ENCODE data around the gene LRRC45.

- no peak for TF ChIP-seq SP1 (IDR thresholded peaks at IDR 0.05; ENCODE audit: low read depth)
- TF ChIP-seq ZNF274 (IDR thresholded peaks at IDR 0.05; ENCODE audit: low read depth, low read length) = no peak
- TF ChIP-seq SIN3A (IDR thresholded peaks at IDR 0.05; ENCODE audit: low read depth) = no peak
- TF ChIP-seq, protein P1, sequence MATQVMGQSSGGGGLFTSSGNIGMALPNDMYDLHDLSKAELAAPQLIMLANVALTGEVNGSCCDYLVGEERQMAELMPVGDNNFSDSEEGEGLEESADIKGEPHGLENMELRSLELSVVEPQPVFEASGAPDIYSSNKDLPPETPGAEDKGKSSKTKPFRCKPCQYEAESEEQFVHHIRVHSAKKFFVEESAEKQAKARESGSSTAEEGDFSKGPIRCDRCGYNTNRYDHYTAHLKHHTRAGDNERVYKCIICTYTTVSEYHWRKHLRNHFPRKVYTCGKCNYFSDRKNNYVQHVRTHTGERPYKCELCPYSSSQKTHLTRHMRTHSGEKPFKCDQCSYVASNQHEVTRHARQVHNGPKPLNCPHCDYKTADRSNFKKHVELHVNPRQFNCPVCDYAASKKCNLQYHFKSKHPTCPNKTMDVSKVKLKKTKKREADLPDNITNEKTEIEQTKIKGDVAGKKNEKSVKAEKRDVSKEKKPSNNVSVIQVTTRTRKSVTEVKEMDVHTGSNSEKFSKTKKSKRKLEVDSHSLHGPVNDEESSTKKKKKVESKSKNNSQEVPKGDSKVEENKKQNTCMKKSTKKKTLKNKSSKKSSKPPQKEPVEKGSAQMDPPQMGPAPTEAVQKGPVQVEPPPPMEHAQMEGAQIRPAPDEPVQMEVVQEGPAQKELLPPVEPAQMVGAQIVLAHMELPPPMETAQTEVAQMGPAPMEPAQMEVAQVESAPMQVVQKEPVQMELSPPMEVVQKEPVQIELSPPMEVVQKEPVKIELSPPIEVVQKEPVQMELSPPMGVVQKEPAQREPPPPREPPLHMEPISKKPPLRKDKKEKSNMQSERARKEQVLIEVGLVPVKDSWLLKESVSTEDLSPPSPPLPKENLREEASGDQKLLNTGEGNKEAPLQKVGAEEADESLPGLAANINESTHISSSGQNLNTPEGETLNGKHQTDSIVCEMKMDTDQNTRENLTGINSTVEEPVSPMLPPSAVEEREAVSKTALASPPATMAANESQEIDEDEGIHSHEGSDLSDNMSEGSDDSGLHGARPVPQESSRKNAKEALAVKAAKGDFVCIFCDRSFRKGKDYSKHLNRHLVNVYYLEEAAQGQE (IDR thresholded peaks at IDR 0.05; ENCODE audit: low read depth) = no peak
- TF ChIP-seq YY1 (IDR thresholded peaks at IDR 0.05; ENCODE audit: extremely low read depth, insufficient replicate concordance, low read depth, low read length) = no peak
- TF ChIP-seq EZH2 (IDR thresholded peaks at IDR 0.05) = no peak
- TF ChIP-seq SRF (IDR thresholded peaks at IDR 0.05; ENCODE audit: low read depth) = no peak
- no peak for TF ChIP-seq CTCF (IDR thresholded peaks at IDR 0.05 in 2 of 3, conservative IDR thresholded peaks at IDR 0.05 in 1 of 3; ENCODE audit: borderline replicate concordance in 1 of 3, insufficient read depth in 1 of 3, low read depth in 2 of 3, low read length in 2 of 3)
- no peak for TF ChIP-seq POLR2A (IDR thresholded peaks at IDR 0.05; ENCODE audit: borderline replicate concordance, extremely low read depth, insufficient read depth, insufficient read length)
- TF ChIP-seq JUND (IDR thresholded peaks at IDR 0.05) = no peak
- TF ChIP-seq EZH2phosphoT487 (IDR thresholded peaks at IDR 0.05; ENCODE audit: borderline replicate concordance) = no peak
- TF ChIP-seq FOSL1 (IDR thresholded peaks at IDR 0.05; ENCODE audit: low read depth) = no peak
- TF ChIP-seq MAX (IDR thresholded peaks at IDR 0.05) = no peak
These were observed 7.7 kb upstream of the LRRC45 start for GRCh38 chr17:82015311-82015971.
